ENCODE results near the gene OGDHL. TPM values are rescaled to one million over a fixed set of nuclear protein-coding genes. Genes with fewer than 3 reads are reported as not detected.

The OGDHL gene
- total RNA-seq, 1 donor from 2014 or later: 7.5 TPM

DNA sequence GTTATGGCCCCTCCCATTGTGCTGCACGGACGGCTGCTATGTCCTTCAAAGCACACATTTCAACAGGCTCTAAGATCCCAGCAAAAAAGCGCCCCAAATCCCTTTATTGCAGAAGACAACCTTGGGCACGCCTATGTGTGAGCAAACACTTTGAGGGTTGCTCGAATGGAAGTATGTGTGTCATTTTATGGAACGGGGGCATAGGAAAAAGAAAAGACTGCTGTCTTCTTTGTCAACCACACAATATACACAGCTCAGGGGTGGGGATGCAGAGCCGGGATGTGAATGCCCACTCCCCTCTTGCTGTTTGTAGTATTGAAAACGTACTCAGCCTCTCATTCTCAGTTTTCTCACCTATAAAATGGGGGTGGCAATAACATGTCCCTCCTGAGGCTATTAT is 50.6 kb downstream of the OGDHL start:
- Mint-ChIP-seq H3K9me3 (ENCODE audit: unreplicated experiment) (peaks cover 5% of the 10 kb centered on the region), H3K4me3 (ENCODE audit: unreplicated experiment) (no peak overlapping the region), H3K4me1 (ENCODE audit: unreplicated experiment) (no peaks in the 10 kb centered on the region), H3K36me3 (ENCODE audit: low read depth, unreplicated experiment) (peaks cover 11% of the 10 kb centered on the region), H3K27ac (ENCODE audit: unreplicated experiment) (no peak overlapping the region), H3K27me3 (ENCODE audit: unreplicated experiment) (peaks cover 2% of the 10 kb centered on the region)
- TF ChIP-seq, protein P1, sequence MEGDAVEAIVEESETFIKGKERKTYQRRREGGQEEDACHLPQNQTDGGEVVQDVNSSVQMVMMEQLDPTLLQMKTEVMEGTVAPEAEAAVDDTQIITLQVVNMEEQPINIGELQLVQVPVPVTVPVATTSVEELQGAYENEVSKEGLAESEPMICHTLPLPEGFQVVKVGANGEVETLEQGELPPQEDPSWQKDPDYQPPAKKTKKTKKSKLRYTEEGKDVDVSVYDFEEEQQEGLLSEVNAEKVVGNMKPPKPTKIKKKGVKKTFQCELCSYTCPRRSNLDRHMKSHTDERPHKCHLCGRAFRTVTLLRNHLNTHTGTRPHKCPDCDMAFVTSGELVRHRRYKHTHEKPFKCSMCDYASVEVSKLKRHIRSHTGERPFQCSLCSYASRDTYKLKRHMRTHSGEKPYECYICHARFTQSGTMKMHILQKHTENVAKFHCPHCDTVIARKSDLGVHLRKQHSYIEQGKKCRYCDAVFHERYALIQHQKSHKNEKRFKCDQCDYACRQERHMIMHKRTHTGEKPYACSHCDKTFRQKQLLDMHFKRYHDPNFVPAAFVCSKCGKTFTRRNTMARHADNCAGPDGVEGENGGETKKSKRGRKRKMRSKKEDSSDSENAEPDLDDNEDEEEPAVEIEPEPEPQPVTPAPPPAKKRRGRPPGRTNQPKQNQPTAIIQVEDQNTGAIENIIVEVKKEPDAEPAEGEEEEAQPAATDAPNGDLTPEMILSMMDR (IDR thresholded peaks at IDR 0.05; ENCODE audit: unreplicated experiment): no peak
- DNase-seq (ENCODE audit: low spot score): no peak

DNA sequence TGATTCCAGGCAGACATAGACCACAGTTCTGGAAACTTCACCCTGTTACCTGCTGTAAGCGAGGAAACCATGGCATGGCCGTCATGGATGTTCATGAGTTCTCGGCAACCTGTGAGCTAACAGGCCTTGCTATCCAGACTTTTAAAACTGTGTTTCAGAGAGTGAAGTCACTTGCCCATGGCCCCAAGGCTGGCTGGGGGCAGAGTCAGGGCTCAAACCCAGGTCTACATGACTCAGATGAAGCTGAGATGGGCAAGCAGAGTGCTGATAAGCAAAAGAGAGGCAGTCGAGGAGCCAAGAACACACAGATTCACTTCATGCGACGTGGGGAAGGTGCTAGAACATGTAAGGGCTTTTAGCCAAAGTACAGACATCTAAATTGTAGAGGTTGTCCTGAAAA is 51.2 kb downstream of the OGDHL start:
- DNase-seq (ENCODE audit: low spot score): no peak
- H3K27me3 Mint-ChIP-seq (ENCODE audit: unreplicated experiment): peaks cover 2% of the 10 kb centered on the region
- TF ChIP-seq, protein P1 (IDR thresholded peaks at IDR 0.05; ENCODE audit: unreplicated experiment): no peak
- peaks cover 11% of the 10 kb centered on the region for H3K36me3 Mint-ChIP-seq (ENCODE audit: low read depth, unreplicated experiment)
- no peaks in the 10 kb centered on the region for H3K4me1 Mint-ChIP-seq (ENCODE audit: unreplicated experiment)
- no peak overlapping the region for H3K4me3 Mint-ChIP-seq (ENCODE audit: unreplicated experiment)
- no peak overlapping the region for H3K27ac Mint-ChIP-seq (ENCODE audit: unreplicated experiment)
- H3K9me3 Mint-ChIP-seq (ENCODE audit: unreplicated experiment): peaks cover 5% of the 10 kb centered on the region

DNA sequence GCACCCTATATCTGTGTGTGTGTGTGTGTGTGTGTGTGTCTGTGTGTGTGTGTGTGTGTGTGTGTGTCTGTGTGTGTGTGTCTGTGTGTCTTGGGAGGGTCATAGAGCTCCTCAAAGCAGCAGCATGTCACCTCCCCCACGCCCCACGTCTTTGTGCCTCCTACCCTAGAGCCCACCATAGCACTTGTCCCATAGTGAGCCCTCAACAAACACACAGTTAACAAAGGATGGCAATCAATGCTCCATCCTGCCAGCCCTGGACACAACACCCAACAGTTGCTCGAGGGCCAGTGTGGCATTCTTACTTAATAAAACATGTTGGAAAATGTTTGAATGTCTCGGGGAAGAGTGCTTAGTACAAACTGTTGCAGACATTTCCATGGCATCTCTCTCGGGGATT is 52.2 kb downstream of the OGDHL start:
- H3K9me3 Mint-ChIP-seq (ENCODE audit: unreplicated experiment): peaks cover 5% of the 10 kb centered on the region
- DNase-seq (ENCODE audit: low spot score): no peak

DNA sequence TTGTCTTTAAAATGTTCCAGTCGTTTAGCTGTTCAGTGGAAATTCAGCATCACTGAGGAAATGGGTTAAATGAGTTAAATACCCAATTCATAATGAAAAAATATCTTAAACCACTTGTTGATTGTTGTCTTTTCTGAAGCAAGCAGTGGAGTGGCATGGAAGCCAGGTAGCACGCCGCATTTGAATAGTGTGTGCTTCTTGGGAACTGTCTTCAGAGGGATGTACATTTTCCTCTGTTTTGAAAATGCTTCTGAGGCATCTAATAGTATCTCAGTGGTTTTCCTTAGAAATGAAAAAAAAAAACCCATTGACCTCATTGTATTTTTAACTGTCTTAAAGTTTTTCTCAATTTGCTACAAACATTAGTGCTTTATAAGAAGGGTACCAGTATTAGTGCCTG is 54.5 kb downstream of the OGDHL start:
- H3K27ac Mint-ChIP-seq (ENCODE audit: unreplicated experiment): no peak overlapping the region

More for the DNA sequence above, 52.2 kb downstream of the OGDHL start:
- Mint-ChIP-seq H3K27ac (ENCODE audit: unreplicated experiment) (no peak overlapping the region), H3K4me3 (ENCODE audit: unreplicated experiment) (no peak overlapping the region), H3K27me3 (ENCODE audit: unreplicated experiment) (peaks cover 2% of the 10 kb centered on the region), H3K36me3 (ENCODE audit: low read depth, unreplicated experiment) (peaks cover 11% of the 10 kb centered on the region), H3K4me1 (ENCODE audit: unreplicated experiment) (no peaks in the 10 kb centered on the region)
- TF ChIP-seq, protein P1 (IDR thresholded peaks at IDR 0.05; ENCODE audit: unreplicated experiment): no peak

DNA sequence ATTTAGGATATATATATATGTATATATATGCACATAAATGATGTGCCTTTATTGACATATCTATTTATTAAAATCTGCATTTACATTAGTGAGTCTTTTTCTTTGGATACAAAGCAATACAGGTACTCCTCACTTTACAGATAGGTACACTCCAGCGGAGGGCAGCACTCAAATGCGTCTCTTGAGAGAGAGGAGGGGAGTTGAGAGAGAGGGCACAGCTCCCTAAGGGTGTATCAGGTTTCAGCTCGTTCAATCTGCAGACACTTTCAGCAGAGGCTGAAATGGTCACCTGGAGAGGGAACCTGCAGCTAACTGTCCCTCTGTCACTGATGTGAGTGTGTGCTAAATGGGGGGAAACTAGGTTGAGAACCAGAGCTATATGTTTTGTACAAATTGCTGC is 61.1 kb downstream of the OGDHL start:
- TF ChIP-seq, protein P1 (IDR thresholded peaks at IDR 0.05; ENCODE audit: unreplicated experiment): no peak
- no peak overlapping the region for H3K4me3 Mint-ChIP-seq (ENCODE audit: unreplicated experiment)
- no peaks in the 10 kb centered on the region for H3K4me1 Mint-ChIP-seq (ENCODE audit: unreplicated experiment)

More for the DNA sequence above, 54.5 kb downstream of the OGDHL start:
- Mint-ChIP-seq H3K27me3 (ENCODE audit: unreplicated experiment) (peaks cover 2% of the 10 kb centered on the region), H3K36me3 (ENCODE audit: low read depth, unreplicated experiment) (peaks cover 6% of the 10 kb centered on the region), H3K4me3 (ENCODE audit: unreplicated experiment) (no peak overlapping the region), H3K9me3 (ENCODE audit: unreplicated experiment) (no peaks in the 10 kb centered on the region), H3K4me1 (ENCODE audit: unreplicated experiment) (no peaks in the 10 kb centered on the region)
- TF ChIP-seq, protein P1 (IDR thresholded peaks at IDR 0.05; ENCODE audit: unreplicated experiment): no peak
- no peak for DNase-seq (ENCODE audit: low spot score)

More for the DNA sequence above, 61.1 kb downstream of the OGDHL start:
- no peaks in the 10 kb centered on the region for H3K9me3 Mint-ChIP-seq (ENCODE audit: unreplicated experiment)
- no peak for DNase-seq (ENCODE audit: low spot score)
- H3K27me3 Mint-ChIP-seq (ENCODE audit: unreplicated experiment): peaks cover 4% of the 10 kb centered on the region
- no peak overlapping the region for H3K27ac Mint-ChIP-seq (ENCODE audit: unreplicated experiment)
- H3K36me3 Mint-ChIP-seq (ENCODE audit: low read depth, unreplicated experiment): no peaks in the 10 kb centered on the region
